Measurements from ENCODE around the gene PDYN. TPM values are rescaled to one million over a fixed set of nuclear protein-coding genes. Genes with fewer than 3 reads are reported as not detected.
A peak's percentile ranks its signal among the peaks of the same experiment; 100 is the strongest.

PDYN gene
- total and polyA plus RNA-seq, 9 of the 15 experiments (the other 6 are each of a cell fraction or from before 2014, with no cell fraction given): not detected

DNA sequence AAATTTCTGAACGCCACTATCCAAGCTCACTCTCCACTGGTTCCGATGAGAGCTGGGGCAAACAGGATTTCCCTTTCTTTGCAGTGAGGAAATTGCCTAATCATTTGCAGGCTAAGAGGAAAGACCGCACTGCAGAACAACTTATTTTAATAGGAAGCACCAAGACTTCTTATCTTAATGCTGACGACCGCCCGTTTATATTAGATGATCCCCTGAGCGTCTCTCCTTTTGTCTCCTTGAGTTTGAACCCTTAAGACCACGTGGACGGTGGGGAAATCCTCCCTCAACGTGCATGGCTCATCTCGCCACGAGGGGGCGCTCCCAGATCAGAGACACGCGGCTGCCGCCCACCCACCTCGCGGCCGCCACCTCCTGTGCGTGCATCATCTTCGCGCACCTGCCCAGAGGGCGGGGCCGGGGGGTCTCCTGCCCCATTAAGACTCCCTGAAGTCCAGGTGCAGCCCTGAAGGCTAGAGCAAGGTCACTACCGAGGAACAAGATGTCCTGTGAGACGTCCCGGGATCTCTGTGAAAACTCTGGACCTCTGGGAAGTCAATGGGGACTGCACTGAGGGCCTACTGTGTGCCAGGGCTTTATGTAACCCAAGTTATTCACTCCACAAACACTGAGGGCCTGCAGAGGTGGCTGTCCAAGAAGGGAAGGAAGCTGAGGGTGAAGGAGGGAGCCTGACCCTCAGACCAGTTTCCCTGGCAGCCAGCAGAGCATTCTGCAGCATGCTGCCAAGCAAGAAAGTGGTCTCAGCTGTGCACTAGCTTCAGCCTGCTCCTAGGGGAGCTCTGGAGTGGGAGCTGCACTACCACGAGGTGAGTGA lies 28.1 kb downstream of the PDYN start (continued):
- TF ChIP-seq, protein P1, sequence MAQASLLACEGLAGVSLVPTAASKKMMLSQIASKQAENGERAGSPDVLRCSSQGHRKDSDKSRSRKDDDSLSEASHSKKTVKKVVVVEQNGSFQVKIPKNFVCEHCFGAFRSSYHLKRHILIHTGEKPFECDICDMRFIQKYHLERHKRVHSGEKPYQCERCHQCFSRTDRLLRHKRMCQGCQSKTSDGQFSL (CRISPR knock-in tag; IDR thresholded peaks at IDR 0.05): peak; percentile 62; the same call in 1 of the 2 replicates
- TF ChIP-seq, protein P1 (tag; IDR thresholded peaks at IDR 0.05): no peak
- TF ChIP-seq, protein P2, sequence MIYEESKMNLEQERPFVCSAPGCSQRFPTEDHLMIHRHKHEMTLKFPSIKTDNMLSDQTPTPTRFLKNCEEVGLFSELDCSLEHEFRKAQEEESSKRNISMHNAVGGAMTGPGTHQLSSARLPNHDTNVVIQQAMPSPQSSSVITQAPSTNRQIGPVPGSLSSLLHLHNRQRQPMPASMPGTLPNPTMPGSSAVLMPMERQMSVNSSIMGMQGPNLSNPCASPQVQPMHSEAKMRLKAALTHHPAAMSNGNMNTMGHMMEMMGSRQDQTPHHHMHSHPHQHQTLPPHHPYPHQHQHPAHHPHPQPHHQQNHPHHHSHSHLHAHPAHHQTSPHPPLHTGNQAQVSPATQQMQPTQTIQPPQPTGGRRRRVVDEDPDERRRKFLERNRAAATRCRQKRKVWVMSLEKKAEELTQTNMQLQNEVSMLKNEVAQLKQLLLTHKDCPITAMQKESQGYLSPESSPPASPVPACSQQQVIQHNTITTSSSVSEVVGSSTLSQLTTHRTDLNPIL (CRISPR knock-in tag; IDR thresholded peaks at IDR 0.05): no peak
- TF ChIP-seq, protein P3, sequence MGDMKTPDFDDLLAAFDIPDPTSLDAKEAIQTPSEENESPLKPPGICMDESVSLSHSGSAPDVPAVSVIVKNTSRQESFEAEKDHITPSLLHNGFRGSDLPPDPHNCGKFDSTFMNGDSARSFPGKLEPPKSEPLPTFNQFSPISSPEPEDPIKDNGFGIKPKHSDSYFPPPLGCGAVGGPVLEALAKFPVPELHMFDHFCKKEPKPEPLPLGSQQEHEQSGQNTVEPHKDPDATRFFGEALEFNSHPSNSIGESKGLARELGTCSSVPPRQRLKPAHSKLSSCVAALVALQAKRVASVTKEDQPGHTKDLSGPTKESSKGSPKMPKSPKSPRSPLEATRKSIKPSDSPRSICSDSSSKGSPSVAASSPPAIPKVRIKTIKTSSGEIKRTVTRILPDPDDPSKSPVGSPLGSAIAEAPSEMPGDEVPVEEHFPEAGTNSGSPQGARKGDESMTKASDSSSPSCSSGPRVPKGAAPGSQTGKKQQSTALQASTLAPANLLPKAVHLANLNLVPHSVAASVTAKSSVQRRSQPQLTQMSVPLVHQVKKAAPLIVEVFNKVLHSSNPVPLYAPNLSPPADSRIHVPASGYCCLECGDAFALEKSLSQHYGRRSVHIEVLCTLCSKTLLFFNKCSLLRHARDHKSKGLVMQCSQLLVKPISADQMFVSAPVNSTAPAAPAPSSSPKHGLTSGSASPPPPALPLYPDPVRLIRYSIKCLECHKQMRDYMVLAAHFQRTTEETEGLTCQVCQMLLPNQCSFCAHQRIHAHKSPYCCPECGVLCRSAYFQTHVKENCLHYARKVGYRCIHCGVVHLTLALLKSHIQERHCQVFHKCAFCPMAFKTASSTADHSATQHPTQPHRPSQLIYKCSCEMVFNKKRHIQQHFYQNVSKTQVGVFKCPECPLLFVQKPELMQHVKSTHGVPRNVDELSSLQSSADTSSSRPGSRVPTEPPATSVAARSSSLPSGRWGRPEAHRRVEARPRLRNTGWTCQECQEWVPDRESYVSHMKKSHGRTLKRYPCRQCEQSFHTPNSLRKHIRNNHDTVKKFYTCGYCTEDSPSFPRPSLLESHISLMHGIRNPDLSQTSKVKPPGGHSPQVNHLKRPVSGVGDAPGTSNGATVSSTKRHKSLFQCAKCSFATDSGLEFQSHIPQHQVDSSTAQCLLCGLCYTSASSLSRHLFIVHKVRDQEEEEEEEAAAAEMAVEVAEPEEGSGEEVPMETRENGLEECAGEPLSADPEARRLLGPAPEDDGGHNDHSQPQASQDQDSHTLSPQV (IDR thresholded peaks at IDR 0.05): no peak
- TF ChIP-seq, protein P4, sequence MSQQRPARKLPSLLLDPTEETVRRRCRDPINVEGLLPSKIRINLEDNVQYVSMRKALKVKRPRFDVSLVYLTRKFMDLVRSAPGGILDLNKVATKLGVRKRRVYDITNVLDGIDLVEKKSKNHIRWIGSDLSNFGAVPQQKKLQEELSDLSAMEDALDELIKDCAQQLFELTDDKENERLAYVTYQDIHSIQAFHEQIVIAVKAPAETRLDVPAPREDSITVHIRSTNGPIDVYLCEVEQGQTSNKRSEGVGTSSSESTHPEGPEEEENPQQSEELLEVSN (IDR thresholded peaks at IDR 0.05; ENCODE audit: borderline replicate concordance in 1 of 2, extremely low read depth in 1 of 2, insufficient read depth in 1 of 2, insufficient read length in 1 of 2, low read depth in 1 of 2, low read length in 1 of 2, poor library complexity in 1 of 2, severe bottlenecking in 1 of 2): peak in 1 of 2 experiments; percentile 34
- TF ChIP-seq, protein P5, sequence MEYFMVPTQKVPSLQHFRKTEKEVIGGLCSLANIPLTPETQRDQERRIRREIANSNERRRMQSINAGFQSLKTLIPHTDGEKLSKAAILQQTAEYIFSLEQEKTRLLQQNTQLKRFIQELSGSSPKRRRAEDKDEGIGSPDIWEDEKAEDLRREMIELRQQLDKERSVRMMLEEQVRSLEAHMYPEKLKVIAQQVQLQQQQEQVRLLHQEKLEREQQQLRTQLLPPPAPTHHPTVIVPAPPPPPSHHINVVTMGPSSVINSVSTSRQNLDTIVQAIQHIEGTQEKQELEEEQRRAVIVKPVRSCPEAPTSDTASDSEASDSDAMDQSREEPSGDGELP (CRISPR knock-in tag; IDR thresholded peaks at IDR 0.05; ENCODE audit: borderline replicate concordance): peak; percentile 18; the same call in 1 of the 2 replicates
- TF ChIP-seq, protein P6, sequence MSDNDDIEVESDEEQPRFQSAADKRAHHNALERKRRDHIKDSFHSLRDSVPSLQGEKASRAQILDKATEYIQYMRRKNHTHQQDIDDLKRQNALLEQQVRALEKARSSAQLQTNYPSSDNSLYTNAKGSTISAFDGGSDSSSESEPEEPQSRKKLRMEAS (CRISPR knock-in tag; IDR thresholded peaks at IDR 0.05): peak; percentile 74
- TF ChIP-seq STAG1 (CRISPR knock-in tag; IDR thresholded peaks at IDR 0.05; ENCODE audit: borderline replicate concordance): peak; percentile 60; the same call in 1 of the 2 replicates
- peak; percentile 55 for TF ChIP-seq CEBPB (tag; IDR thresholded peaks at IDR 0.05)
- 0 out of 2 replicates have a peak, but pooled peaks have one; percentile 47 for TF ChIP-seq ZKSCAN1 (IDR thresholded peaks at IDR 0.05; ENCODE audit: low read depth, low read length)
- TF ChIP-seq, protein P7, sequence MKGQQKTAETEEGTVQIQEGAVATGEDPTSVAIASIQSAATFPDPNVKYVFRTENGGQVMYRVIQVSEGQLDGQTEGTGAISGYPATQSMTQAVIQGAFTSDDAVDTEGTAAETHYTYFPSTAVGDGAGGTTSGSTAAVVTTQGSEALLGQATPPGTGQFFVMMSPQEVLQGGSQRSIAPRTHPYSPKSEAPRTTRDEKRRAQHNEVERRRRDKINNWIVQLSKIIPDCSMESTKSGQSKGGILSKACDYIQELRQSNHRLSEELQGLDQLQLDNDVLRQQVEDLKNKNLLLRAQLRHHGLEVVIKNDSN (CRISPR knock-in tag; IDR thresholded peaks at IDR 0.05): peak; percentile 75
- TF ChIP-seq L3MBTL2 (IDR thresholded peaks at IDR 0.05): 0 out of 2 replicates have a peak, but pooled peaks have one; percentile 22

Measured in K562 (cell line).